ENCODE results near the gene CDKN2B-AS1.

Gene CDKN2B-AS1

DNA sequence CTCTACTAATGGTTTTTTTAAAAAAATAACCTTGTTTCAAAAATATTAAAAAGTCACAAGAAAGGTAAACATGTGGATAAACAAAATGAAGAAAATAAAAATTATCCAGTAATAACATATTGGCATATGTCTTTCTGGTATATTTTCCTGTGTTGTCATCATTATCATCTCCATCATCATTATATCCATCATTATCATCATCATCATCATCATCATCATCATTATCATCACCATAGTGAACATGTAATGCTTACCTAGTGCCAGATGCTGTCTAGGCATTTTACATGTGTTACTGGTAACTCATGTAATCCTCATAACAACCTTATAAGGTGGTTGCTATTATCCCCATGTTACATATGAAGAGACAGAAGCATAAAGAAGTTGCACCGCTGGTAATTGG lies 126.0 kb downstream of the CDKN2B-AS1 start:
- no peak for DNase-seq

DNA sequence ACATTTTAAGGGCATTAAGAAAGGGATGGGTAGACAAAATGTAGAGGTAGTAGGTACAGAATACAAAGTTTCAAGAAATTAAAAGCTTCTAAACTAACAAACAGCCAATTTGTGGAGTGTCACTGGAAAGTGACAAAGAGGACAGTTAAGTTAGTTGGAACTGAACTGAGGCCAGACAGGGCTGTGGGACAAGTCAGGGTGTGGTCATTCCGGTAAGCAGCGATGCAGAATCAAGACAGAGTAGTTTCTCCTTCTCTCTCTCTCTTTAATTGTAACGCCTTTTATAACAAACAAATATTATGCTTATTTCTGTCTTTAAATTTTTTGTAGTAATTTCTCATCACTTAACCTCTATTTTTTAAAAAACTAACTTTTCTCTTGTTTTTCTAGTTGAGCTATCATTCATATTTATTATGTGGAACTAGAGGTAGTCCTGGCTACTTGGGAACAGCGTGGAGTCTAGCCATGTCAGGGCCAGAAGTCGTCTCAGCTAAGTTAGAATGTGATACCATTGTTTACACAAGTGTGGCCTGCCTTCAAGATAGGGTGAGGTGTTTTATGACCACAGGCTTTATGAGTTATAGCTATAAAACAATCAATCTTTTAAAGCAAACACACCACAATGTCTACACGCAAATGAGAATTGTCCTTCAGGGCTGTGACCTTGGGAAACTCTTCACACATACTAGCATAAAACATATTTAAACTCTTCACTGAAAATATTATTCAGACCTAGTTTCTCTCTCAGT lies 129.8 kb downstream of the CDKN2B-AS1 start:
- no peak for DNase-seq

- DNase-seq, result no peak
These were observed 134.5 kb downstream of the CDKN2B-AS1 start for GRCh38 chr9:22129133-22129532.

GRCh38 chr9:22129633-22130032 lies 135.0 kb downstream of the CDKN2B-AS1 start:
- DNase-seq, result no peak

- DNase-seq, result no peak
These were observed 137.2 kb downstream of the CDKN2B-AS1 start for GRCh38 chr9:22131817-22132216.

GRCh38 chr9:22134390-22134789 lies 139.8 kb downstream of the CDKN2B-AS1 start:
- DNase-seq, result no peak

- DNase-seq, result no peak
These were observed 142.0 kb downstream of the CDKN2B-AS1 start for GRCh38 chr9:22136461-22137096.

DNA sequence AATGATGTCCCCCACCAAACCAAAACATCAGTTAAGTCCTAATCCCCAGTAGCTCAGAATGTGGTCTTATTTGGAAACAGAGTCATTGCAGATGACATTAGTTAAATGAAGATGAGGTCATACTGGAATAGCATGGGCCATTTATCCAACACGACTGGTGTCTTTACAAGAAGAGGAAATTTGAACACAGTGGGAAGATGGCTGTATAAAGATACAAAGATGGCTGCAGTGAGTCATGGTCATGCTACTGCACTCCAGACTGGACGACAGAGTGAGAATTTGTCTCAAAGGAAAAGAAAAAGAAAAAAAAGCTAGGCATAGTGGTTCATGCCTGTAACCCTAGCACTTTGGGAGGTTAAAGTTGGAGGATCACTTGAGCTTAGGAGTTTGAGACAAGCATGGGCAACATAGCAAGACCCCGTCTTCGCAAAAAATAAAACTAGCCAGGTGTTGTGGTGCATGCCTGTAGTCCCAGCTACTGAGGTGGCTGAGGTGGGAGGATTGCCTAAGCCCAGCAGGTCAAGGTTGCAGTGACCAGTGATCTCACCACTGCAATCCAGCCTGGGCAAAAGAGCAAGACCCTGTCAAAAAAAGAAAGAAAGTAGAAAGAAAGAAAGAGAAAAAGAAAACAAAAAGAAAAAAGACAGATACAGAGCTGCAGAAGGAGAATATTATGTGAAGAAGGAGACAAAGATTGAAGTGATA lies 144.5 kb downstream of the CDKN2B-AS1 start:
- DNase-seq, result no peak

DNA sequence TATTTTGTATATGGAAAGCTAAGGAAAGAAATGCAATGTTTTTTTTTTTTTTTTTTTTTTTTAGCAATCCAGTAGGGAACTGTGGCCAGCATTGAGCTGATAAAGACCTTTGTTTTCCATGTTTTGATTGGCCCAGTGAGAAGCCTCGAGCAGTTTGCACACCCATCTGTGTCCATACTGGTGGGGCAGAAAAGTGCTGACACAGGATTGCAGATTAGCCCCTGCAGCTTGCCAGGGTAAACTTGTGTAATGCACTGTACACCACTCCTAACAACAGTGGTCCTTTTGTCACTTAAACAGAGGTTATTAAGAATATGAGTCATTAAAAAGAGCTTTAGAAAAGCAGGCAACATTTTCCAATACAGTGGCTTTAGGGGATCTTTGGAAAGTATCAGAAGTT lies 147.3 kb downstream of the CDKN2B-AS1 start:
- no peak for DNase-seq

GRCh38 chr9:22142671-22143070 lies 148.1 kb downstream of the CDKN2B-AS1 start:
- no peak for DNase-seq

- no peak for DNase-seq
These were observed 149.4 kb downstream of the CDKN2B-AS1 start for GRCh38 chr9:22143799-22144625.

- no peak for DNase-seq
These were observed 152.0 kb downstream of the CDKN2B-AS1 start for GRCh38 chr9:22146604-22147003.

DNA sequence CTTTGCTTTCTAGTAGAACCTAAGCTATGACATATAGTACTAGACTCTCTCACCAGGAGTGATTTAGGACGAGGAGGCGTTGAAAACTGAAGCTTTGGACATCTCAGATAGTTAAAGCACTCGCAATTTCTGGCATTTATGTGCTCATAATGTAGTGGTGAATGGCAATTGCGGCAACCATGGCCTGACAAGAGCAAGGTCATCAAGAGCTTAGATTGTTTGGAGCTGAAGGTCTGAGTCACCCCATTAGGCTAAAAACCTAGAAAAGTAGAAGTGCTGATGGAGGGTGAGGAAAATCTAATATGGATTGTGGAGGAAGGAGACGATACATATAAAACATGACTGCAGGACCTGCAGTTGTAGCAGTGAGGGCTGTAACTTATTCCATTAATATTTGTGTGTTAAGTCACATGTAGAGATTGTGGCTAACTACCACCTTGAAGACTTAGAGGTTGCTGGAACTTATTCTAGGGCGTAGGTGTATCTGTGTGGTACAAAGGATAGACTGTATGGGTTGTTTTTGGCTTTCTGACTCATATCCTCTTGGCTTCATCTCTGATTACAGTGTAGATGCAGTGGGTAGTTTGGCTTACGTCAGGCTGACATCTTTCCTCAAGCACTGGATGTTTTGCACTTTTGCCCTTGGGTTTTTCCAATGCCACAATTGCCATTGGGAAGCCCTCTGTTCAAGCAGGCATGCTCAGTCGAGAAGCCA lies 153.4 kb downstream of the CDKN2B-AS1 start:
- DNase-seq, result no peak

- DNase-seq, result no peak
These were observed 153.9 kb downstream of the CDKN2B-AS1 start for GRCh38 chr9:22148528-22148875.

DNA sequence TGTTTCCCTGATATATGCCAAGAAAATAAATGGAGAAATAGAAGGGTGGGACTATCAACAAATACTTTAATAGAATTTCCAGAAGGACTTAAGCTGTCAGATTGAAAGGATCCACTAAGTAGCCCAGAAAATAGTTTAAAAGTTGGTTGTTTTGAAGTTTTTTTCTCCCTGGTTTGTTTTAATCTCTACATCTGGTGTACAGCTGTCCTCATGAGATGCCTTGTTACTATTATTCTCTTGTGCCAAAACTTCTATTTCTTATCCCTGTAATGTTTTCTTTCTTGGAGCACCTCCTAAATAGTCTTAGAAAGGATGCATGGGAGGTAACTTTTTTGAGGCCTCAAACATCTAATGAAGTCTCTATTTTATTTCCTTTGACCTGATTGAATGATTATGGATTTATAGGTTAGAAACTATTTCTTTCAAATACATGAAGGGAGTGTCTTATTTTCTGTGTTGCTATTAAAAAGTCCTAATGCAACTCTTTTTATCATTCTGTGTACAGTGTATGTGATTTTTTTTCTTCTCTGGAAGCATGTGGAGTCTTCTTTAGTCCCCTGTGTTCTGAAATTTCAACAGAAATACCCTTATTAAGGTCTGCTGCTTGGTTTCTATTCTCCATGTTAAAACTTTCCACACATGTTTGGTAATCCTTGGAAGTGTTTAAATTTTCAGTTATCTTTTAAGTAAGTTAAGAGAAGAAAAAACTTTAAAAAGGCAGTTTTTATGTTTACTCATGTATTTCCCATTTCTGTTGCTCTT lies 154.5 kb downstream of the CDKN2B-AS1 start:
- DNase-seq, result no peak

GRCh38 chr9:22154064-22154463 lies 159.5 kb downstream of the CDKN2B-AS1 start:
- no peak for DNase-seq

DNA sequence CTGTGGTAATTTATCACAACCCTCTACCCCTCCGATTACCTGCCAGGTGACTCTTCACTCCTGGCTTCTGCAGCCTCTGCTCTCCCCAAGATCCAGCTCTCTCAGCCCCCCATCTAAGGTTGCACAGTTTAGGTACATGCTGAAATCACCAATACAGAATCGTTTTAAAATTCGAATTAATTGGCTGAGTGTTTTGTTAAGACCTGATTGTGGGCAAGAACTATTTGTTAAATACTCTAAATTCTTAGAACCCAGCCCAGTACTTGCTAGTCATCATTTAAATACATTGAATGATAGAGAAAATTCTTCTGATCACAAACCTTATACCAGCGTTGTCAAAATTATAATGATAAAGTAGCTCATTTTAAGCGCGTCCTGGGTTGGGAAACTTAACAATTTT lies 162.0 kb downstream of the CDKN2B-AS1 start:
- no peak for DNase-seq

DNA sequence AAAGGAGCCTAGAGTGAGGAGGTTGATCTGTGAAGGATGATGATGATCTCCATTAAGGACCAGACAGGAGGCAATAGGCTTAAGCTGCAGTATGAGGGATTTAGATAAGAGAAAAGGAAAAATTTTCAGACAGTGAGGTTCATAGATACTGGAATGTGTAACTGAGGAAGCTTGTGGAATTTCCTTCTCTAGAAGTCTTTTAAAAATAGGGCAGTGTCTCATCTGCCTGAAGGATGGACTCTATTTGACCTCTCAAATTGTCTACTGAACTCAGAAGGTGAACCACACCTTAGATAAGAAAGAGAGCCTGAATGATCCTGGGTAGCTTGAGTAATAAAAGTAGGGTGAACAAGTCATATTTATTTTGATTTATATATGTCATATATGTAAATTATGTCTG lies 162.7 kb downstream of the CDKN2B-AS1 start:
- DNase-seq, result no peak

GRCh38 chr9:22157828-22158227 lies 163.2 kb downstream of the CDKN2B-AS1 start:
- no peak for DNase-seq

GRCh38 chr9:22158271-22158670 lies 163.7 kb downstream of the CDKN2B-AS1 start:
- no peak for DNase-seq

DNA sequence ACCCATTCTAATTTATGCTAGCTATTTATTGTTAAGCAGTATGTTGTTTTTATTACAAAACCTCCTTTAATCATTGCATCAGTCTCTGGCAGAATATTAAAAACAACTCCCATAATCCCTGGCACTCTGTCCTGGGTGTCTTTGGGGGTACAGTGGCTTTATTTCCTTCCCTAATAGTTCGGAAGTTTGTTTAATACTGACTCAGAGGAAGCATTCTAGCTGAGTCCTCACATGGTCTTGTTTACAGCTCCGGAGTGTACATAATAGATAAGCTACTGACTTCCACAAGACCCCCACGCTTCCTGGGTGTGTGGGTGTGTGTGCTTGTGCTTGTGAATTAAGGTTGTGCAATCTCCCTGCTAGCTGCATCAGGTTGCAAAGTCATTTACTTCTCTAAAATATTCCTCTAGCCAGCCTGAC lies 164.3 kb downstream of the CDKN2B-AS1 start:
- DNase-seq, result no peak

DNA sequence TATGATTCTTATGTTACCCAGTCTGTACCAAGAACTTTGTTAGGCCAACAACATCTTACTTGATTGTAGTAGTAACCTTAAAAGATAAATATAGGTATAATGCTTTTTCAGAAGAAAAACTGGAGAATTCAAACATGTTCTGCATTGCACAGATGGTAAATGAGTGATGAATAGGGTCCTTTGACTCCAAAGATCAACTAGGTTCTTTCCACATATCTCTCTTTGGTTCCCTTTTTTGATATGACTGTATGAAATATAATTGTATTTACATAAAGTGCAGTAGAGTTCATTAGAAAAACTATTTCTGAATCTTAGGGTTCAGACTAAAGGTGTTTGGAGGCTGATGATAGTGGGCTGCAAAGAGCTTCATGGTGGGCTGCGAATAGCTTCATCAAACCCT lies 165.0 kb downstream of the CDKN2B-AS1 start:
- no peak for DNase-seq
